ENCODE results near the gene LMX1A. TPM values are rescaled to one million over a fixed set of nuclear protein-coding genes. Genes with fewer than 3 reads are reported as not detected.

LMX1A gene
- total RNA-seq, 2 donors from 2014 or later: 0.64 to 0.73 TPM

DNA sequence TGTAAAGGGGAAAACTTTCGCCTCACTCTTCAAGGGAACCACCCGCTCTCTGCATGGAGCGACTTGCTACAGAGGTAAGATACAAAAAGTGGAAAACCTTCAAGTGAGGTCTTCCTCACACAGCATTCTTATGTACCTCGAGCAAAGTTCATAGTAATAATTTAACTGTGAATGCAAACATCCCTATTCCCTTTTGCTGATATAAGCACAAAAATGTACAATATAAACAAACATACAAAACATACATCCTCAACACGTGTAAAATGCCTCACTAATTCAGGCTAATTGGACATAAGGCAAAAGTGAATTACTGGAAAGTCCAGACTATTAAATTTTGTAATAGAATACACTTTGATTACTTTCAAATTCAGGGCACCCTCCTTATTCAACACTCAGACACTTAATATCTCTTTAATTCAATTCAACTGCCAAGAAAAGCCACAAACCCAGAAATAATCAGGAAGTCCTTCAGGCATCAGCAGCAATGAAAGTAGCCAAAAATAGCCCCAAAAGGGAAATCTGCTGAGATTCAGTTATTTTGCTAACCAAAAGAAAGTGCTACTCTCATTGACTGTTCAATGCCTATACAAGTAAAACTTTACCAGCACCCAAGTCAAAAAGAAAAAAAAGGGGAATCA is 15.2 kb upstream of the LMX1A start:
- no peak for DNase-seq
- ATAC-seq: no peak
- intact Hi-C loops (cut with DNase I, micrococcal nuclease): no loop called here

DNA sequence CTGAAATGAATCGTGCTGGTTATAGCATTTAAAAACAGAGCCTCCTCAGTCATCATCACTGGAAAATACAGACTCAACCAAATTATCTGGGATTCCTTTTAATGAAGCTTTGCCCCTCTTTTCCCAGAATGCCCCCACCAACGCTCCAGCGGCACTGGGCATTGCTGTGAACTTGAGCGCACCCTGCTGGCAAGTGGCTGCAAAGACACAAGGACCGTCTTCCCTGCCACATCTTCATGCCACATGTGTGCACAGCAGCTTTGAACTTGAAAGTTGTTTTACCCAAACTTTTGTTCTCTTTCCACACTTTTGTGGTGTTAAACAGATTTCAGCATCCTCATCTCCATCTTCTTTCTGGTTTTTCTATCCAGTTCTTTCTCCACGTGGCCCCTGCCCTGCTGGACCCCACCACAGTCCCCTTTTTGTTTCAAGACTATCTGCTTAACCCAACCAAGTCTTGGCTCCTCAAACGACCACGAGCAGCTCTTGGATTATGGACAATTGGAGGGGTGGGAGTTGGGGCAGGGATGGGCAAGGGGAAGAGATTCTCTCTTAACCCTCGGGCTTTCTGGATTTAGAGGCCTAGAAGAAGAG is 12.8 kb upstream of the LMX1A start:
- ATAC-seq (peak; percentile 68), DNase-seq (peak in 1 of 2 donors; percentile 52)
- intact Hi-C loops (cut with DNase I, micrococcal nuclease): no loop called here

DNA sequence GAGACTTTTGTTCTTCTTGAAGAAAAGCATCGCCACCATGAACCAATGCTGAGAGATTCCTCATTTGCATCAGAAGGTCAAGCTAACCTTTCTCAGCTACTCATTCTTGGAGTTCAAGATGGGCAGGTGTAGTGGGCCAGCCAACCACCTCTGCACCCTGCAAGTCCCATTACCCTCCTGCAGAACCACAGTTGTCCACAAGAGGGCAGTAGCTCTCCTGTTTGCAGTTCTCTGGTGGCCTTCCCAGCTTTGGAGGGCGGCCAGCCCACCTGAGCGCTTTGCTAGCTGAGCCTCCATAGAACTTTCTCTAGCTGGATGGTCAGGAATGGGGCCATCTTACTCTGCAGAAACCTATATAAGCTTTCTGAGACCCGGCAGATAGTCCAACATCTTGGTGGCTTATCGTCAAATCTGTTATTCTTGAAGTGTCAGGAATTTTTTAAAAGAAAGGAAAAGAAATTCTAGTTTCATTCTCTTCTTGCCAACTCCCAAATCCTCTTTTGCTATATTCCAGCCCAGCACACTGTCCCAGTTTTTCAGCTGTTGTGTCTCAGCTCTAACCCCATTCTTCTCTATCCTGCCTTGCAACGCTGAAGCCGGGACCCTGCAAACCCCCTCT is 11.0 kb upstream of the LMX1A start:
- intact Hi-C loops (cut with DNase I, micrococcal nuclease): no loop called here
- DNase-seq (peak; percentile 62 to 81), ATAC-seq (peak; percentile 70)

DNA sequence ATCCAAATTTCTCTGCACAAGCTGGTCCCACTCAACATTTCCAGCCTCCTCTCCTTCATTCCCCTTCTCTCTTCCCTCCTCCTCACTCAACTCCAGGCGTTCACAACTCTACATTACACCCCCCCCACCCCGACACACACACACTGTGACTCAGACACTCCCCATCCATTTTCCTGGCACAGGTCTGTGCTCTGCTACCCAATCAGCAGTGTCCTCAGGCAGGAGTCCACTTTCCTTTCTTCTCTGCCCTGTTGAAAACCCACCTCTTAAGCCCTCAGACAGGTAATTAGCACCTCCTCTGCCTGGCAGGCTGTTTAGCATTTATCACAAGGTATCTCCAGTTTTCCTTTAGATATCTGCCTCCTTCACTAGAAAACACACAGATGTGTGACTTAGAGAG is 8.8 kb upstream of the LMX1A start:
- ATAC-seq (no peak), DNase-seq (no peak)
- intact Hi-C loops (cut with DNase I, micrococcal nuclease): no loop called here

DNA sequence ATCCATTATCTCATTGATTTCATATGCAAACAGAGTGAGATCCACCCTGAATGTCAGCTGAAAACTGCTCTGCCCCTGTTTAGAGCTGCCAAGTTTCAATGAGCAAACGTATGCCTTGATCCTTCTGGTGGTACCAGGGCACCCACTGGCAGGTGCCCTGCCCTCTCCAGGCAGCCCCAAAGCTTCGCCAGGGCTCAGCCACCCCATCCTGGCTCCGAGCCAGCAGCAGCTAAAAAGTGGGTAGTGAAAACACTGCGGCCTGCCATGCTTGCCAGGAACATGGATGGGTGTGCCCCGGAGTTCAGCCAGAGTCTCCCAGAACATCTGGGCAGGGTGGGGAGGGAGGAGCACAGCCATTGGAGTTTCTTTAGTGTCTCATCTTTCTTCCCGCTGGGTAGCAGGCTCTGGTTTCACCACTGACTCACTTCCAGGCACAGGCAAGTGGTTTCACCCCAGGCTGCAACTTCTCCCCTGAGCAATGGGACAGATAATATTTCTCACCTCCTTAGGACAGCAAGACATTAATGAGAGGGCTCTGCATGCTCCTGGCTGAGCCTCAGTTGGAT is 8.1 kb upstream of the LMX1A start:
- intact Hi-C loops (cut with DNase I, micrococcal nuclease): no loop called here
- ATAC-seq (peak; percentile 56), DNase-seq (peak in 1 of 2 donors; percentile 20)

DNA sequence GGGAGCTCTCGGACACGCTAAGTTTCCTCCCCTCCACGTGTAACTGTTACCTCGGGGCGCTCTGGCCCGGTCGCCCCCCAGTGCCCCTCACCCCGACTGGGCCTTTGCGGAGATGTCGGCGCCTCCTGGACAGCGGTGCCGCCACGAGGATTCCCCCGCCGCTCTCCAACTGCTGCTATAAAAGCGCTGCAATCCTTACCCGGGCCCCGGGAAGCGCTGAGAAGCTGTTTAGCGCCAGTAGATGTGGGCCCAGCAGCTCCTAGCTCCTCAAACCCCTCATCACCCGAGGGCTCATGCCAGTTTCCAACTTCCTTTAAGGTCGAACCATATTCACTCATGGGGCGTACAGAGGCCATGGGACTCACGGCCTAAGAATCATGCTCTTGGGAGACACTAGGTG is 361 bp upstream of the LMX1A start:
- ATAC-seq: no peak
- DNase-seq: no peak
- intact Hi-C loops (cut with DNase I, micrococcal nuclease): no loop called here

DNA sequence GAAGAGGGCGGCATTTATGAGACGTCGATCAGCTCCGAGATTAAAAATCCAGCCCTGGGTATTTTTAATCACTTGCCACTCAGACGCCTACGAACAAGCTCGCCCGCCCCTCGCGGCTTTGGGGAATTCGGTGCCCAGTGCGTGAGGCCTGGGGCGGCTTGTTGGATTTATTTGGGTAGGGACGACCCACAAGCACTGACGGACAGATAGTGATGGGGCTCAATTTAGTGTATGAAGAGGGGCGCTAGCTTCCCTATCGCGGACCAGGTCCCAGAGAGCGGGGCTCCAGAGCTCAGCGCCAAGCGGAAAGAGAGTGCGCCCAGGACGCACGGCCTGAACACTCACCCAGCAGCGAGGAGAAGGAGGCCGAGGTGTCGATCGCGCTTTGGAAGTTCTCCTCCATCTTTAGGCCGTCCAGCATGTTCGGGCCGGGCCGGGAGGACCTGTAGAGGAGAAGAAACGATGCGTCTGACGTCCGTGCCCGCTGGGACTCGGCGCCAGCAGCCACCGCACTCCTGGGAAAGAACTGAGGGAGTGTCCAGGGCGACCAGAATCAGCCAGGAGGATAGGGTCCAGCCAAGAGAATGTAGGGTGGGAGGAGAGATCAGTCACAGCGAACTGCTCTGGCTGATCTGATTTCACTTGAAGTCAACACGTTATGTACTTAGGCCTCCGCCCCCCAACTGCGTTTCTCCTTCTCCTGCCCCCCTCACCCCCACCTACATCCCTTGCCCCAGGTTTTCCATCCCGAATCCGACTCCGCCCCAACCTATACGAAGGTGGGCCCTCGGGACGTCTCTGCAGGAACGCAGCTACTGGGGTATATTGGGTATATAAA is 1.2 kb downstream of the LMX1A start:
- DNase-seq: no peak
- intact Hi-C loops (cut with DNase I, micrococcal nuclease): no loop called here
- ATAC-seq: no peak

DNA sequence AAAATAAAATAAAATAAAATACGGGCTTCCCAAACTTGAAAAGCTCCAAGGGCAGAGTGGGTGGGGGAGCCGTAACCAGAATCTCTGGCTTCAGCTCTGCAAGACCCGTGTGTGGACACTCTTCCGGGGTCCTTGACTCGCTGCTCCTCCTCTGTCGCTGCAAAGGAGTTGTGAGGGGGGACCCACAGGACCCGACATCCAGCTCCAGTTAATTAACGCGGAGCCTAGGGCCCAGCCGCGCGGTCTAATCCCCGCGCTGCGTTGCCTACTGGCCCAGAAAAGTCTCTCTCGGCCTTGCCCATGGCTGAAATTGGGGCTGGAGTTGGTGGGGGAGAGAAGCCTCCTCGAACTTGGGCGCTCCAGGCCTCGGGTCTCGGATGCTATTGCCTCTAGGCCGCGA is 1.8 kb downstream of the LMX1A start:
- ATAC-seq: no peak
- DNase-seq: no peak
- intact Hi-C loops (cut with DNase I, micrococcal nuclease): no loop called here

DNA sequence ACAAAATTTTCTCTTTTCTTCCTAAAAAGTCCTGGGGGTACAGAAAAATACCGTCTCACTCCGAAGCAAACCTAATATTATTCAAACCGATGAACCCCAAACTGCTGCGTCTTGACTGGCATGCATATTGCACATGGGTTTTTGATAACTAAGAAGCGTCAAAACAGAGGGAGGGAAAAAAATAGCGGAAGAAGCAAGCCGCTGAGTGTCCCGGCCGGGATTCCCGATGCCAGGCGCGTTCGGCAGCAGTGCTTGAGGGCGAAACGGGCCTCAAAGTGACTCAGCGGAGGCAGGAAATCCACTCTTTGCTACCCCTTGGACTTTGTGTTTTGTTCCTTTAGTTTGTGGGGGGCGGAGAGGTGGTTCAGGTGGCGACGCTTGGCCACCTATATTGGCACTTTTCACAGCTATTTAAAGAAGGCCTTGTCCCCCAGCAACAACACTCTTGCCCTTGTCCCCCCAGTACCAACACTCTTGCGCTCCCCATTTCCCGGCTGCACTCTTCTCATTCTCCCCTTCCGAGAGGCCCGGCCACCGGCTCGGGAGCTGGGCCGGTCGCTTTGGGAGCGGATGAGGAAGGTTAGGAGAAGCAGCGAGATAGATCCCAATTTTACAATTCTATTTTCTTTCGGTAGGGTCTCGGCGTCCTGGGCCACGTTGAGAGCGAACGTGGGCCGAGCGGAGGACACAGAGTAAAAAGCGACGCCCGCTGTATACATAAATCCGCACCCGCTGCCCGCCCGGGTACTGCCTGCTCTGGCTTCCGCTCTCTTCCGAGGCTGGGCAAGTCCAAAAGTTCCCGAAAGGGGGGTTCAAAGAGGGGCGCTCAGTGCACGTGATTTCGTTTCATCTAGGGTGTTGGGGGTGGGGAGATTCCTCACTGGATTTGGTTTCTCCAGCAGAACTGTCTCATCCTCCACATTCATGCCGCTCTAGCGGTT is 2.5 kb downstream of the LMX1A start:
- DNase-seq: no peak
- no peak for ATAC-seq
- intact Hi-C loops (cut with DNase I, micrococcal nuclease): no loop called here

DNA sequence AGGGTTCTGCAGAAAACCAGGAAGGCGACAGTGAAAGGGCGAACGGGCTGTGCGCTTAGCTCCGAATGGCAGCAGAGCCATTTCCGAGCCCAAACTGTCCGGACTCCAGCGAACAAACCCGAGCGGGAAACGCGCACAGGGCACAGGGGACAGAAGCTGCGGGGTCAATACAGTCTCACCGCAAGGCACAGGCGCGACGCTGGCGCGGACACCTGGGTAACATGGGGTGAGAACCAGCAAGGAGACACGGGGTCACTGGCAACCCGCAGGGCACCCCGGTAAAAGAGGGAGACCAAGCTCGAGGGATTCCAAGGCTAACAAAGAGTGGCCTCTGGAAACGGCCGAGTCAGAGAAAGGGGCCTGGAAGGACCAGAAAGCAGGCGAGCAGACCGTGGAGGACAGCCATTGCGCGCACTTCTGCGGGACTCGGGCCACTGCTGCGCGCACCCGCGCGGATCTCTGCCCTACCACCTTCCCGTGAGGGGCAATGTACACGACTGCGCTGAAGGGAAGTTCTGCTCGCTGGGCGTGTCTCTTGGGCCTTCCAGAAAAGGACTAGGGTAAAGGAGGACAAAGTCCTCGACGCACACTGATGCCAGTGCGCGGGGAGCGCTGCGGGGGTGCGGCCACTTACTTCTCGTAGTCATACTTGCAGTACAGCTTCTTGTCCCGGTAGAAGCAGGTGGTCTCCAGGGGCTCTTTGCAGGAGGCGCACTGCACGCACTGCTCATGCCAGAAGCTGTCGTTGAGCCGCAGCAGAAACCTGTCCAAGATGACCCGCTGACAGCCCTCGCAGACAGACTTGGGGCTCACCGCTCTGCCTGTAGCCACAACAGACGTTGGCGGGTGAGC is 3.8 kb downstream of the LMX1A start:
- ATAC-seq (peak; percentile 97), DNase-seq (peak; percentile 73)
- intact Hi-C loops (cut with DNase I, micrococcal nuclease): no loop called here

DNA sequence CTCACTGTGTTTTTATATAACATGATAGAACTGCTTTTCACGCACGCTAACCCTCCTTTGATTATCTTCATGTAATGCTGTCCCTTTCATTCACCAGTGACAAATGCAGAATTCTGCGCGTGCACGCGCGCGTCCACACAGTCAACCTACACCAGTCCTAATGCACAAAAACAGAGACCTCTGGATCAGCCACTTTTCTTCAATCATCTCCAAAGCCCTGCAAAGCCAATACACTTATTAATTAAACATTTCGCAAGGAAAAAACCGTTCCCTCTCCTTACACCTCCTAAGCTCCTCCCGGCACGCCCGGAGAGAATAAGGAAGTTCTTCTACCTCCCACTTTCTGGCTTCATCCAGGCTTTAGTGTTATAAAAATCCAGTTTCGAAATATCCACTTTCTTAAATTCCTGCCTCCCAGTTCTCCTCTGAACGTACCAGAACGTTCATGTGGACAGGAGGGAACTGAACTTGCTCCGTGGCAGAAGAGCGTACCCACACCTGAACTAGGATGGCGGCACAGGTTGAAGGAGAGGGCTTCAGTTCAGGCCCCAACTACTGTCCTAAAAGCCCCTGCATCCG is 4.6 kb downstream of the LMX1A start:
- intact Hi-C loops (cut with DNase I, micrococcal nuclease): no loop called here
- DNase-seq (no peak), ATAC-seq (peak; percentile 40)

DNA sequence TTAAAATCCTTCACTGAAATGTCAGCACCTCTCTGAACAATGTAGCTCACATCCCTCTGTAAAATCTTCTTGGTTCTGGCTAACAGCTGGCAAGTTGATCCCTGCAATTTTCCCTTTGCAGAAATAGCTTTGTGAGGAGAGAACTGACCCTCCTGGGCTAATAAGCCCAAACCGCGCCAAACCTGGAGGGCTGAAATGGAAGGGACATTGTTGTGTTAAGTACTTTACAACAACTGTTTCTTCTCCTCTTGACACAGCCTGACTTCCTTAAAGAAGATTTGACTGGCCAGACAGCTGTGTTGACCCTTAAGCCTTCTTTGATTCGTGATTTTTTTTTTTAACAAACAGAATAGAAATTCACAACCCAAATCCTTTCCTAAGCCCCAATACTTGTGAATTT is 5.7 kb downstream of the LMX1A start:
- DNase-seq (no peak), ATAC-seq (no peak)
- intact Hi-C loops (cut with DNase I, micrococcal nuclease): no loop called here

DNA sequence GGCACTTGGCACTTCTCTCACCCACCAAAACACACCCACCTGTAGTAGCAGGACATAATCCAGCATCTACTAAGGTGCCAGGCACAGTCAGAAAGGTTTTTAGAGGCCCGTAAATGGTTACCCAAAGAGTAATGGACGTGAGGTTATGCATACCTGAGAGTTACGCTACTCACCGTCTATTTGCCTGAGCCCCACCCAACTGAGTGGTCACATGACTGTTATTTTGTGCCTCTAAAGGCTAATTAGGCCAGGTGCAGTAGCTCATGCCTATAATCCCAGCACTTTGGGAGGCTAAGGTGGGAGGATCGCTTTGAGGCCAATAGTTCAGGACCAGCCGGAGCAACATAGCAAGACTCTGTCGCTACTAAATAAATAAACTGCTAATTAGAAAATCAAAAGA is 11.0 kb downstream of the LMX1A start:
- intact Hi-C loops (cut with DNase I, micrococcal nuclease): no loop called here
- ATAC-seq: no peak
- DNase-seq: no peak

DNA sequence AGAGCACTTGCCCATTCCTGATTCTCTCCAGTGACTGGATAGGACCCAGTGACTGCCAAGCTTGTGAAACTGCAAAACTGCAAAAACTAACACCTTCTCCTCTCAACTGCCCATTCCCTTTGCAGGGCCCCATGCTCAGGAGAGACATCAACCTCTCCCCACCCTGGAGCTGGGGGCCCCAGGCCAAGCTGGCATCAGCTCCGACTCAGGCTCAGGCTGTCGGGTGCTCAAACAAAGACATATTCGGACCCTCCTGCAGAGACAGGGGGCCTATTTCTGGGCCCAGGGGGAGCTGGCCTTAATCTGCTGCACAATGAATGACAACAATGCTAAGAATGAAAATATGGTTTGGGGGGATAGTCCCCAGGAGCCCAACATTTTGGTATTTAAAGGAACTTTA is 11.8 kb downstream of the LMX1A start:
- ATAC-seq (no peak), DNase-seq (no peak)
- intact Hi-C loops (cut with DNase I, micrococcal nuclease): no loop called here

DNA sequence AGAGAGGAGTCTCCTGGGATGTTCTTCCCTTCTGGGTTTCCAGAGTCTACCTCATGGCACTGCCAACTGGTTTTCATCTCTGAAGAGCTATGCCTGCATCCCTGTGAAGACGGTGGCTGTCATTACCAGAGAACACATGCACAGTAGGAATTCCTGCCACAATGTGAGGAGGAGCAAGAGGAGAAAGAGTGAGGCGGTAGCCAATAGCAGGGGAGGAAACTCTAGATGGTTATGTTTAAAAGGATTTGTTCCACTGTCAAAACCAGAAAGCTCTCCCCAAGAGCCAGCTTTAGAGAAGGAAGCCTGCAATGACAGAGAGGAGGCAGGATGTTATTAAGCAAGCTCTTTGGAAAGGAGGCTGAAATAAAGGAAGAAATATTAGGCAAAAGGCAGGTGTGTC is 12.3 kb downstream of the LMX1A start:
- intact Hi-C loops (cut with DNase I, micrococcal nuclease): no loop called here
- DNase-seq (no peak), ATAC-seq (no peak)

DNA sequence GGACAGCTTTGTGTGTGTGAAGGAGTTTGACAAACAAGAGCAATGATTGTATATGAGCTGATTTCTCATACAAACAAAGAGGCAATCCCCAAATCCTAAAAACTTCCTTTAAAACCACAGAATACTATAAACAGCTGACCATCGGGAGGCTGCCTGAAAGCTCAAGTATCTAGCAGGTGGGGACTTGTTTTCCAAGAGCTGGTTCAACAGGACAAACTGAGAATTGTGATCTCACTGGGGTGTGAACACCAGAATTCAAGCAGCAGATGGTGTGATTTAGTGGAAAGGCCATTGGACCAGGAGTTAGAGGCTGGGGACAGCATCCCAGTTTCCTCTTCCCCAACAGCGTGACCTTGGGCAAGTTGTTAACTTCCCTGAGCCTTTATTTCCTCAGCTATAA is 13.9 kb downstream of the LMX1A start:
- no peak for ATAC-seq
- no peak for DNase-seq
- intact Hi-C loops (cut with DNase I, micrococcal nuclease): no loop called here

DNA sequence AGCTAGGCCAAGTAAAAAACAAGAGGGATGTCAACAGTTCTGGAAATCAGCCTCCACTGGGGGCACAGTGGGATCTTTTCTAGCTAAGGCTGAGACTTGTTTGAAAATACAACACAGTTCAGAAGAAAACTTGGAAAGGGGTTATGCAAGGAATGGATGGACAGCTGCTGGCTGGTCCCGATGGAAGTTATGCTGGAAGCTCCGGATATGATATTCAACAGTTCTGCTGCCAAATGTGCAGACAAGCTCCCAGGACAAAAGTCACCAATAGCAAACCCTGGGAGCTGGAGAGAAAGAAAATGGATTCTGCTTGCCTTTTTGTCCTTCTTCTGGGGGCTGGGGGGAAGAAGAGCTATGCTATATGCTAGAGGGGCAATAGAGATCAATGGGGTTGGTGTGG is 14.3 kb downstream of the LMX1A start:
- intact Hi-C loops (cut with DNase I, micrococcal nuclease): no loop called here
- DNase-seq: no peak
- ATAC-seq: no peak
